GM12878 (cell line): Measurements from ENCODE around the gene MLEC. TPM values are rescaled to one million over a fixed set of nuclear protein-coding genes. Genes with fewer than 3 reads are reported as not detected.

Experiments
- BHLHE40 ChIP-seq, 2 experiments: fragments of 450-650 bp in 1 of 2; IDR thresholded peaks; 2 replicates each; pipeline ENCODE4 v1.6.1; 2011 to 2017; ENCODE audit warnings: low read depth in 2 of 2, borderline replicate concordance in 1 of 2, improper control_type of control experiment in 1 of 2, low read length in 1 of 2, mild to moderate bottlenecking in 1 of 2
- EP300 ChIP-seq, 2 experiments: fragments of 150-350 bp in 1 of 2; IDR thresholded peaks; 2 replicates each; pipeline ENCODE4 v1.6.1; 2011 to 2012; ENCODE audit warnings: low read depth in 2 of 2, low read length in 2 of 2, borderline replicate concordance in 1 of 2, improper control_type of control experiment in 1 of 2, inconsistent platforms in 1 of 2; ENCODE audit not compliant: control insufficient read depth in 1 of 2
- MLLT1 ChIP-seq: fragments of 450-650 bp; IDR thresholded peaks from 2 replicates; pipeline ENCODE4 v1.6.1; 2016; ENCODE audit warnings: mild to moderate bottlenecking
- NFXL1 ChIP-seq: fragments of 450-650 bp; IDR thresholded peaks from 2 replicates; pipeline ENCODE4 v1.6.1; 2017; ENCODE audit warnings: antibody characterized with exemption, mild to moderate bottlenecking, borderline replicate concordance
- PRDM15 ChIP-seq: fragments of 450-650 bp; formaldehyde crosslinking; IDR thresholded peaks from 2 replicates; pipeline ENCODE4 v1.4.0; 2020; ENCODE audit warnings: mild to moderate bottlenecking, moderate library complexity
- SMC3 ChIP-seq: IDR thresholded peaks from 2 replicates; pipeline ENCODE4 v1.6.1; 2011; ENCODE audit warnings: low read length, improper control_type of control experiment, borderline replicate concordance
- TCF7 ChIP-seq: IDR thresholded peaks from 2 replicates; pipeline ENCODE4 v1.6.1; 2014; ENCODE audit warnings: antibody characterized with exemption, borderline replicate concordance
- polyA plus RNA-seq, 11 experiments: library from polyadenylated mRNA; depleted of rRNA in 4 of 11; unstranded in 6 of 11; stranded (reverse) in 5 of 11; fragments of >200 nt; fragmentation: Nextera tagmentation in 4 of 11; fragmentation: Illumina TruSeq in 1 of 11; extraction: Ambion mirVana in 4 of 11; extraction: Trizol in 1 of 11; gene quantifications; 1 replicate in 1 of 11; 2 replicates in 10 of 11; pipeline versions ENCODE4 v1.2.1 to v1.2.3, GENCODE V29; 2011 to 2016; ENCODE audit warnings: inconsistent platforms in 2 of 11, missing spikeins in 2 of 11, low read depth in 1 of 11
- total RNA-seq, 4 experiments: library from RNA; depleted of rRNA in 3 of 4; stranded (reverse); fragments of >200 nt in 3 of 4; fragmentation: Illumina TruSeq in 1 of 4; extraction: Trizol in 1 of 4; gene quantifications; 2 replicates each; pipeline versions ENCODE4 v1.2.1 to v1.2.3, GENCODE V29; 2013 to 2021
- TF ChIP-seq, protein P1 (sequence below): fragments of 450-650 bp; IDR thresholded peaks from 2 replicates; pipeline ENCODE4 v1.6.1; 2018; ENCODE audit warnings: mild to moderate bottlenecking, low read depth, moderate library complexity; ENCODE audit not compliant: partially characterized antibody

The MLEC gene
- total and polyA plus RNA-seq, 10 of the 15 experiments (the other 5 are each of a cell fraction or from before 2014, with no cell fraction given) = 26.7 to 172 (median 103) TPM

DNA sequence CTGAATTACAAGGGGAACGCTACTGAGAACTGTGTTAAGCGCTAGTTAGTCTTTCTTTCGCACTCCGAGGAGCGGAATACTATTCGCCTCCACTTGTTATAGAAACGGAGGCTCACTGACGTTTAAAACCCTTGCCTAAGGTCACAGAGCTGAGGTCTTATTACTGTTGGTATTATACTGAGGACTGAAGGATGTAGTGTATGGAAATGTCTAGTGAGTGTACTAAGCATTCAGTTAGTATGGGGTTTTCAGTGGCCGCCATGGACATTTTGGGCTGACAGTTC, 39.5 kb downstream of the MLEC start (continued):
- TF ChIP-seq PRDM15 (CRISPR knock-in tag) (no peak), TCF7 (no peak), SMC3 (no peak), EP300 (IDR thresholded peaks at IDR 0.05; ENCODE audit: borderline replicate concordance in 1 of 2, control insufficient read depth in 1 of 2, low read depth in 2 of 2, low read length in 2 of 2) (no peak), MLLT1 (no peak), BHLHE40 (IDR thresholded peaks at IDR 0.05; ENCODE audit: borderline replicate concordance in 1 of 2, low read depth in 2 of 2, low read length in 1 of 2) (no peak), NFXL1 (no peak)
- TF ChIP-seq, protein P1, sequence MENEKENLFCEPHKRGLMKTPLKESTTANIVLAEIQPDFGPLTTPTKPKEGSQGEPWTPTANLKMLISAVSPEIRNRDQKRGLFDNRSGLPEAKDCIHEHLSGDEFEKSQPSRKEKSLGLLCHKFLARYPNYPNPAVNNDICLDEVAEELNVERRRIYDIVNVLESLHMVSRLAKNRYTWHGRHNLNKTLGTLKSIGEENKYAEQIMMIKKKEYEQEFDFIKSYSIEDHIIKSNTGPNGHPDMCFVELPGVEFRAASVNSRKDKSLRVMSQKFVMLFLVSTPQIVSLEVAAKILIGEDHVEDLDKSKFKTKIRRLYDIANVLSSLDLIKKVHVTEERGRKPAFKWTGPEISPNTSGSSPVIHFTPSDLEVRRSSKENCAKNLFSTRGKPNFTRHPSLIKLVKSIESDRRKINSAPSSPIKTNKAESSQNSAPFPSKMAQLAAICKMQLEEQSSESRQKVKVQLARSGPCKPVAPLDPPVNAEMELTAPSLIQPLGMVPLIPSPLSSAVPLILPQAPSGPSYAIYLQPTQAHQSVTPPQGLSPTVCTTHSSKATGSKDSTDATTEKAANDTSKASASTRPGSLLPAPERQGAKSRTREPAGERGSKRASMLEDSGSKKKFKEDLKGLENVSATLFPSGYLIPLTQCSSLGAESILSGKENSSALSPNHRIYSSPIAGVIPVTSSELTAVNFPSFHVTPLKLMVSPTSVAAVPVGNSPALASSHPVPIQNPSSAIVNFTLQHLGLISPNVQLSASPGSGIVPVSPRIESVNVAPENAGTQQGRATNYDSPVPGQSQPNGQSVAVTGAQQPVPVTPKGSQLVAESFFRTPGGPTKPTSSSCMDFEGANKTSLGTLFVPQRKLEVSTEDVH = no peak
